SU-DHL-6 (cell line): ENCODE measurements around the gene CEP72.

Experiments
- H2AFZ ChIP-seq: fragments of 200-600 bp; sonication (generic); 2 replicates; pipeline ENCODE4 v1.6.1; 2014; ENCODE audit warnings: low read depth, mild to moderate bottlenecking, moderate library complexity, mixed read lengths, antibody characterized with exemption, low read length; ENCODE audit not compliant: severe bottlenecking
- H3F3A ChIP-seq: fragments of 200-600 bp; shearing (Covaris generic); 2 replicates; pipeline ENCODE4 v1.6.0; 2016; ENCODE audit warnings: antibody characterized with exemption, mild to moderate bottlenecking; ENCODE audit not compliant: insufficient read depth
- H3K27ac ChIP-seq: fragments of 200-600 bp; sonication (generic); 2 replicates; pipeline ENCODE4 v1.5.1; 2016; ENCODE audit warnings: low read depth, mild to moderate bottlenecking, low read length, moderate library complexity, mixed read lengths
- H3K27me3 ChIP-seq: fragments of 200-600 bp; sonication (generic), shearing (Covaris generic); 2 replicates; pipeline ENCODE4 v1.6.0; 2014; ENCODE audit warnings: mild to moderate bottlenecking, low read length
- H3K36me3 ChIP-seq: fragments of 200-600 bp; sonication (generic); 2 replicates; pipeline ENCODE4 v1.6.1; 2014; ENCODE audit warnings: mild to moderate bottlenecking, low read length, mixed read lengths
- H3K4me2 ChIP-seq: fragments of 300-600, 200-600 bp; shearing (Covaris generic), sonication (generic); 2 replicates; pipeline ENCODE4 v1.6.0; 2014; ENCODE audit warnings: low read length, low read depth, mild to moderate bottlenecking; ENCODE audit not compliant: poor library complexity, severe bottlenecking
- H3K4me3 ChIP-seq: fragments of 200-600 bp; sonication (generic); 2 replicates; pipeline ENCODE4 v1.5.1; 2014; ENCODE audit warnings: antibody characterized with exemption, low read length, mild to moderate bottlenecking, mixed read lengths; ENCODE audit not compliant: insufficient read depth, poor library complexity, severe bottlenecking
- H3K79me2 ChIP-seq: fragments of 200-600 bp; sonication (generic); 2 replicates; pipeline ENCODE4 v1.6.1; 2014; ENCODE audit warnings: mild to moderate bottlenecking, low read length, moderate library complexity; ENCODE audit not compliant: insufficient read depth
- H3K9ac ChIP-seq: fragments of 200-600 bp; sonication (generic); 2 replicates; pipeline ENCODE4 v1.7.0; 2014; ENCODE audit warnings: mild to moderate bottlenecking, low read length
- H3K9me2 ChIP-seq: fragments of 200-600 bp; sonication (generic); replicated peaks from 2 replicates; pipeline ENCODE4 v1.6.1; 2014; ENCODE audit warnings: low read length; ENCODE audit not compliant: insufficient read depth
- H3K9me3 ChIP-seq: fragments of 200-600 bp; sonication (generic); 2 replicates; pipeline ENCODE4 v1.6.1; 2014; ENCODE audit warnings: low read length, mixed read lengths; ENCODE audit not compliant: insufficient read depth
- H4K20me1 ChIP-seq: fragments of 200-600 bp; sonication (generic); 2 replicates; pipeline ENCODE4 v1.6.1; 2014; ENCODE audit warnings: low read depth, mild to moderate bottlenecking, antibody characterized with exemption, low read length, moderate library complexity, mixed read lengths
- EZH2phosphoT487 ChIP-seq: fragments of 200-600 bp; sonication (generic), shearing (Covaris generic); conservative IDR thresholded peaks from 2 replicates; pipeline ENCODE4 v1.6.1; 2018; ENCODE audit warnings: mild to moderate bottlenecking, antibody characterized with exemption, low read length, moderate library complexity, mixed read lengths
- TF ChIP-seq, protein P1 (sequence below): fragments of 200-600 bp; sonication (generic); IDR thresholded peaks from one replicate; pipeline ENCODE4 v1.5.1; 2017; ENCODE audit warnings: antibody characterized with exemption, mild to moderate bottlenecking, low read length, moderate library complexity; ENCODE audit not compliant: insufficient read depth, poor library complexity, severe bottlenecking

The CEP72 gene

DNA sequence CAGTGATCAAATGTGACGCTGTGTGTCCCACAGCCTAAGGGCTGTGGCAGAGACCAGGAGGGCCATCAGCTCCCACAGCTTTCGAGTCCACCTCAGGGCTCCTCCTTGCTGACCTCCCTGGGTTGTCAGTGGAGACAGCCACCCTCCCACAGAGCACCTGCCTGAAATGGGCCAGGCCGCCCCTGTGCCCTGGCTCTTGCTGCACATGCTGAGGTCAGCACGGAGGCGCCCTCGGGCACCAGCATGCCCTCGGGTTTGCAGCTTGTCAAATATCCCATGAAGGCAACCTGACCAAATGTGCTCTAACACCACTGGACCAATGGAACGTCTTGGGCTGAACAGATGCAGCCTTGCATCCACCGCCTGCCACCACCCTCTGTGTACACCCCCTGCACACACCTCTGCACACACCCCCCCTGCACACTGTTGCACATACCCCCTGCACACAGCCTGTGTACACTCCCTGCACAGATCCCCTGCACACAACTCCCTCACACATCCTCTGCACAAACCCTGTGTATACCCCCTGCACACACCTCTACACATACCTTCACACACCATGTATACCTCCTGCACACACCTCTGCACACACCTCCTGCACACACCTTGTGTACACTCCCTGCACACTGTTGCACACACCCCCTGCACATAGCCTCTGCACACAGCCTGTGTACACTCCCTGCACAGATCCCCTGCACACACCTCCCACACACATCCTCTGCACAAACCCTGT lies 2.0 kb upstream of the CEP72 start:
- no peaks in the 10 kb centered on the region for H3K27me3 ChIP-seq
- H3K4me2 ChIP-seq, result no peak overlapping the region
- no peak overlapping the region for H2AFZ ChIP-seq
- no peak overlapping the region for H3K9ac ChIP-seq
- H3K4me3 ChIP-seq, result no peak overlapping the region
- H4K20me1 ChIP-seq, result no peaks in the 10 kb centered on the region
- H3K9me2 ChIP-seq, result no peaks in the 10 kb centered on the region
- no peaks in the 10 kb centered on the region for H3F3A ChIP-seq
- no peak for TF ChIP-seq EZH2phosphoT487
- TF ChIP-seq, protein P1, sequence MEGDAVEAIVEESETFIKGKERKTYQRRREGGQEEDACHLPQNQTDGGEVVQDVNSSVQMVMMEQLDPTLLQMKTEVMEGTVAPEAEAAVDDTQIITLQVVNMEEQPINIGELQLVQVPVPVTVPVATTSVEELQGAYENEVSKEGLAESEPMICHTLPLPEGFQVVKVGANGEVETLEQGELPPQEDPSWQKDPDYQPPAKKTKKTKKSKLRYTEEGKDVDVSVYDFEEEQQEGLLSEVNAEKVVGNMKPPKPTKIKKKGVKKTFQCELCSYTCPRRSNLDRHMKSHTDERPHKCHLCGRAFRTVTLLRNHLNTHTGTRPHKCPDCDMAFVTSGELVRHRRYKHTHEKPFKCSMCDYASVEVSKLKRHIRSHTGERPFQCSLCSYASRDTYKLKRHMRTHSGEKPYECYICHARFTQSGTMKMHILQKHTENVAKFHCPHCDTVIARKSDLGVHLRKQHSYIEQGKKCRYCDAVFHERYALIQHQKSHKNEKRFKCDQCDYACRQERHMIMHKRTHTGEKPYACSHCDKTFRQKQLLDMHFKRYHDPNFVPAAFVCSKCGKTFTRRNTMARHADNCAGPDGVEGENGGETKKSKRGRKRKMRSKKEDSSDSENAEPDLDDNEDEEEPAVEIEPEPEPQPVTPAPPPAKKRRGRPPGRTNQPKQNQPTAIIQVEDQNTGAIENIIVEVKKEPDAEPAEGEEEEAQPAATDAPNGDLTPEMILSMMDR, result no peak
- no peak overlapping the region for H3K27ac ChIP-seq
- H3K79me2 ChIP-seq, result peaks cover 29% of the 10 kb centered on the region
- no peaks in the 10 kb centered on the region for H3K9me3 ChIP-seq
- peaks cover 7% of the 10 kb centered on the region; the same call in 1 of the 2 replicates for H3K36me3 ChIP-seq

DNA sequence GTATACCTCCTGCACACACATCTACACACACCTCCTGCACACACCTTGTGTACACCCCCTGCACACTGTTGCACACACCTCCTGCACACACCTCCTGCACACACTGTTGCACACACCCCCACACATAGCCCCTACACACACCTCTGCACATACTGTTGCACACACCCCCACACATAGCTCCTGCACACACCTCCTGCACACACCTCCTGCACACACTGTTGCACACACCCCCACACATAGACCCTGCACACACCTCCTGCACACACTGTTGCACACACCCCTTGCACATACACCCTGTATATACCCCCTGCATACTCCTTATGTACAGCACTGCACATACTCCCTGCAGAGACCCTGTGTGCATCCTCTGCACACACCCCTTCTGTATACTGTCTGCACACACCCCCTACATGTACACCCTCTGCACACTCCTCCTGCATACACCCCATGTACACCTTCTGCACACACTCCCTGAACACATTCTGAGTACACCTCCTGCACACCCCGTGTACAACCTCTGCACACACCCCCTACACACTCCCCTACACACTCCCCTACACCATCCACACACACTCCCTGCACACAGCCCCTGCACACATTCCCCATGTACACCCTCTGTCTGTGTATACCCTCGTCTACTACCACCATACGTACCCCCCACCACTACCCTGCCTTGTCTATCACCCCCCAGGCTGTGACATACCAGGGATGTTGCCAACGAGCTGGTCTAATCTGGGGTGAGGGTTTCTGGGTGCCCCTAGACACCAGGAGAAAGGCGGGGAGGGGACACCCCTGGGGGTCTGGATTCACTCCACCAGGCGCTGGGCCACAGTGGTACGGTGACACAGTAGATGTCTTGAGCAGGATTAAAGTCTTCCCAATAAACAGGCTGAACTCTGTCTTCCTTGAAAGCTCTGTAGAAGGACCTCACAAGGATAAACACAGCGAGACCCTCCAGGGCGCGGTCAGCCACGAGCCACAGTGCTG lies 1.1 kb upstream of the CEP72 start:
- Histone ChIP-seq H4K20me1 (no peaks in the 10 kb centered on the region), H3K9me3 (no peaks in the 10 kb centered on the region), H2AFZ (peak overlapping the region; percentile 81), H3K4me3 (peak overlapping the region; percentile 87), H3F3A (no peaks in the 10 kb centered on the region), H3K36me3 (peaks cover 8% of the 10 kb centered on the region), H3K9me2 (no peaks in the 10 kb centered on the region), H3K27ac (no peak overlapping the region), H3K4me2 (peak overlapping the region; percentile 41), H3K27me3 (no peaks in the 10 kb centered on the region), H3K9ac (peak overlapping the region; percentile 76), H3K79me2 (peaks cover 38% of the 10 kb centered on the region)
- TF ChIP-seq, protein P1, result no peak
- no peak for TF ChIP-seq EZH2phosphoT487

DNA sequence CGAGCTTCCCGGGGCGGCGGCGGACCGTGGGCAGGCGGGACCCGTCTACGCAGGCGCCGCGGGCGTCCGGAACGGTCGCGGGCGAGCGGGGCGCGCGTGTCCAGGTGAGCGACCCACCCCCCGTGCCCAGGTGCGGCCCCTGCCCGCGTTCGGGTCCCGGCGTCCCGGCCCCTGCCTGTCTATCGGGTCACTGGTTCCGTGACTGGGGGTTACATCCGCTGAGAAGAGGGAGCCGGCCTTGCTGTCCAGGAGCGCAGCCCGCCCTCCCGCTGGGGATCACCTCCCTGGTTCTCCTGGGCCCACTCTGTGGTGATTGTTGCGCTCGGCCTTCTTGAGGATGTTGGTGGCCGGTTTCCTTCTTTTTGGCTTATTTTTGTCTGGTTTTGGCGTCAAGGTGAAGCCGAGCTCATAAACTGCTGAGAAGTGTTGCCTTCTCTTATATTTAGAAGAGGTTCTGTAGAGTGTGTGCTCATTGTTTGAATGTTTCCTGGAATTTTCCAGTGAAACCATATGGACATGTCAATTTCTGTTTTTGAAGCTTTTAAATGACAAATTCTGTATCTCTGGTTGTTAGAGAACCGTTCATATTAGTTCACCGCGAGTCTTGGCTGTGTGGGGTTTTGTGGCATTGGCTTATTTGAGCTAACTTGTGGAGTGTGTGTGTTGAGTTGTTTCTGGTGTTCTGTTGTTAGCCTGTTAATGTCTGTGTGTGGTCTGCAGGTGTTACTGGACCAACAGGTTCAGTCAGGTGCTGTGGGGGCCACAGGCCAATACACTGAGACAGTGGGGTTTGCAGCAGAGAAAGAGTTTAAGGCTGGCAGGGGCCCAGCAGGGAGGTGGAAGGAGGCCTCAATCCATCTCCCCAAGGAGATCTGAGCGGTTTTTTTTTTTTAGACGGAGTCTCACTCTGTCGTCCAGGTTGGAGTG lies 621 bp downstream of the CEP72 start:
- H3K9ac ChIP-seq, result peak overlapping the region; percentile 76
- H3K36me3 ChIP-seq, result peaks cover 9% of the 10 kb centered on the region
- no peaks in the 10 kb centered on the region for H3K9me2 ChIP-seq
- H3F3A ChIP-seq, result no peaks in the 10 kb centered on the region
- H2AFZ ChIP-seq, result peak overlapping the region; percentile 84
- H3K27me3 ChIP-seq, result no peaks in the 10 kb centered on the region
- peak overlapping the region; percentile 71 for H3K4me2 ChIP-seq
- peak overlapping the region; percentile 40 for H3K27ac ChIP-seq
- H4K20me1 ChIP-seq, result no peaks in the 10 kb centered on the region
- no peaks in the 10 kb centered on the region for H3K9me3 ChIP-seq
- peak overlapping the region; percentile 87 for H3K4me3 ChIP-seq
- no peak for TF ChIP-seq EZH2phosphoT487
- TF ChIP-seq, protein P1, result no peak
- peaks cover 55% of the 10 kb centered on the region for H3K79me2 ChIP-seq
